ENCODE results near the gene AMZ2. TPM values are rescaled to one million over a fixed set of nuclear protein-coding genes. Genes with fewer than 3 reads are reported as not detected.
A peak's percentile ranks its signal among the peaks of the same experiment; 100 is the strongest.
"Not testable (repeated sequence)": the region's sequence is repeated elsewhere in the genome, so short reads cannot be mapped to it uniquely, and the experiment has no call there.

The AMZ2 gene
- total and polyA plus RNA-seq, 3 donors from 2014 or later, result 143 to 457 (median 201) TPM

DNA sequence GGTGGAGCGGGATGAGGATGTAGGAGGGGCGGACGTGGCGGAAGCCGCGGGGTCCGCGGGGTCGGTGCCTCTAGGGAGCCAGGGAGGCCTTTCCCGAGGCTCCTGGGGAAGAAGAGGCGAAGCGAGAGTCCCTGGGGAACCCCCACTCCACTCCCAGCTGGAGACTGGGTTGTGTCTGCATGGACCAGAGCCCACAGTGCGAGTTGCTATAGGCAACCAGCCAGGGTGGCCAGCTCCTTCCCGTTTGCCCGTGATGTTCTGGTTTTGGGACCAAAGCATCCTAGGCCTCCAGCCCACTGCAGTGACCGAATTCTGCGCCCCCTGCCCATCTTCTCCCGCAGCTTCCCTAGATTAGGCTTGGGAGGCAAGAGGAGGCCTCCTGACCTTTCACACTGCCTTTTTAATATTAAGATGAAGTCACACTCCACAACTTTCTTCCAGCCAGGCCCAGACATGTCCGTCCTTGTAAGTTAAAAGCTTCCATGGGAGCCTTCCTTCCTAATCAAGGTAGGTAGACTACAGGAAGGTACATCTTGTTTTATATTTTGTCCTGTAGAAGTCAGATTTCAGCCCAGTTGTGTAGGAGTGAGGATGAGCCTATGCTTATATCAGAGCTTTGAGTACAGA, 469 bp downstream of the AMZ2 start:
- intact Hi-C loops (cut with DNase I; ENCODE audit: low total_unique reads), result no loop called here
- 2% methylated on average over 6 to 19 of the region's 19 CpGs for WGBS, 2 donors
- peak; percentile 68 for DNase-seq

GRCh38 chr17:68248891-68249290, 1.0 kb downstream of the AMZ2 start:
- Histone ChIP-seq H3K36me3 (ENCODE audit: low read depth, missing control alignments) (no peaks in the 10 kb centered on the region), H3K4me3 (no peak overlapping the region), H3K4me1 (peaks cover 14% of the 10 kb centered on the region), H3K27ac (peak overlapping the region; percentile 94 to 98), H3K9me3 (no peaks in the 10 kb centered on the region), H3K27me3 (no peaks in the 10 kb centered on the region)
- DNase-seq, result no peak
- no peak for TF ChIP-seq CTCF (IDR thresholded peaks at IDR 0.05)
- no peak for TF ChIP-seq POLR2A (IDR thresholded peaks at IDR 0.05)
- intact Hi-C loops (cut with DNase I; ENCODE audit: low total_unique reads), result no loop called here
- WGBS, 2 donors, result 45 to 54% methylated on average over 5 of the region's 5 CpGs

More for the DNA sequence above, 469 bp downstream of the AMZ2 start:
- peak overlapping the region; percentile 86 to 92 for H3K4me3 ChIP-seq
- H3K9me3 ChIP-seq, result no peaks in the 10 kb centered on the region
- TF ChIP-seq POLR2A (IDR thresholded peaks at IDR 0.05) (no peak), CTCF (IDR thresholded peaks at IDR 0.05) (no peak)
- H3K36me3 ChIP-seq (ENCODE audit: low read depth, missing control alignments), result no peaks in the 10 kb centered on the region
- peak overlapping the region; percentile 94 to 98 for H3K27ac ChIP-seq
- peaks cover 14% of the 10 kb centered on the region for H3K4me1 ChIP-seq
- H3K27me3 ChIP-seq, result no peaks in the 10 kb centered on the region

DNA sequence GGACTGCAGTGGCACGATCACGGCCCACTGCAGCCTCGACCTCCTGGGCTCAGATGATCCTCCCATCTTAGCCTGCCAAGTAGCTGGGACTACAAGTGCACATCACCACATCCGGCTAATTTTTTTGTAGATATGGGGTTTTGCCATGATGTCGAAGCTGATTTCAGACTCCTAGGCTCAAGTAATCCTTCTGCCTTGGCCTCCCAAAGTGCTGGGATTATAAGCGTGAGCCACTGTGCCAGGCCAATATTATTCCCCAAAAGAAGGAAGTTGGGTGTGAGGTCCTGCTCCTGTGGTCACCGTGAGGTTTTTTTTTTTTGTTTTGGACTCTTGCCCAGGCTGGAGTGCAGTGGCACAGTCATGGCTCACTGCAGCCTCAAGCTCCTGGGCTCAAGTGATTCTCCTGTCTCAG, 1.5 kb downstream of the AMZ2 start:
- intact Hi-C loops (cut with DNase I; ENCODE audit: low total_unique reads), result no loop called here
- Histone ChIP-seq H3K4me3 (no peak overlapping the region), H3K9me3 (no peaks in the 10 kb centered on the region), H3K4me1 (peaks cover 14% of the 10 kb centered on the region), H3K27me3 (no peaks in the 10 kb centered on the region), H3K36me3 (ENCODE audit: low read depth, missing control alignments) (no peaks in the 10 kb centered on the region), H3K27ac (peak overlapping the region; percentile 28 to 43)
- no peak for DNase-seq
- TF ChIP-seq CTCF (IDR thresholded peaks at IDR 0.05), result no peak
- TF ChIP-seq POLR2A (IDR thresholded peaks at IDR 0.05), result no peak
- WGBS, 2 donors, result 36 to 41% methylated on average over 7 of the region's 7 CpGs

DNA sequence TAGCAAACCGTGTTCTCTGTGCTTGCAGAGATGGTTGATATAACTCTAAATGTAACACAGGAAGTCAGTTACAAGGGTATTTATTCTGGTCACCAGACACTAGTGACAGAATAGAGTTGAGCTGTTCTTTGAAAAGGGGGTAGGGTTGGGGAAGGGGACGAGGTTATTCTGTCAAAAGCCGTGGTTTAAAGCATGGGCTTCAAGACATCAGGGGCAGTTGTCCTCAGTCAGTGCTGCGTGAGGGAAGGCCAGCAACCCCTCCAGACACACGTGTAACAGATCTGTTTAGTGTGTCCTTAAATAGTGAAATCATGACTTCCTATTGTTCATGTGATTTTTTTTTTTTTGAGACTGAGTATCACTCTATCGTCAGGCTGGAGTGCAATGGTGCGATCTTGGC, 5.6 kb downstream of the AMZ2 start:
- 90 to 92% methylated on average over 7 of the region's 7 CpGs for WGBS, 2 donors

DNA sequence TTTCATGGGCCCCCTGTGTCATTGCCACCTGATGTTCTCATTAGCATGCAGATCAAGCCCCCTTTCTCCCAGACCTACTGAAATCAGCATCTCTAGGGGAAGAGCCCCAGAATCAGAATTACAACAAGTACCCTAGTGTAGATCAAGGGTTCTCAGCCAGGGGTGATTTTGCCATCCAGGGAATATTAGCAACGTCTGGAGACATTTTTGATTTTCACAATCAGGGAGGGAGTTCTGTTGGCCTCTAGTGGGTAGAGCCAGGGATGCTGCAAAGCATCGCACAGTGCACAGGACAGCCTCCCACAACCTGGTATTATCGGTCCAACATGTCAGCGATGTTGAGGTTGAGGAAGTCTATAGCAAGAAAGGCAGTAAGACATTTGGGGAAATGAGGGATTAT, 7.3 kb downstream of the AMZ2 start:
- WGBS, 2 donors, result 85 to 86% methylated on average over 4 of the region's 4 CpGs
- Histone ChIP-seq H3K4me3 (no peak overlapping the region), H3K27me3 (no peaks in the 10 kb centered on the region), H3K27ac (no peak overlapping the region), H3K36me3 (ENCODE audit: low read depth, missing control alignments) (no peaks in the 10 kb centered on the region), H3K9me3 (no peaks in the 10 kb centered on the region), H3K4me1 (peaks cover 5% of the 10 kb centered on the region)
- intact Hi-C loops (cut with DNase I; ENCODE audit: low total_unique reads), result no loop called here
- TF ChIP-seq CTCF (IDR thresholded peaks at IDR 0.05) (no peak), POLR2A (IDR thresholded peaks at IDR 0.05) (no peak)
- no peak for DNase-seq

More for the DNA sequence above, 5.6 kb downstream of the AMZ2 start:
- H3K27ac ChIP-seq; H3K27me3 ChIP-seq; intact Hi-C loops (cut with DNase I; ENCODE audit: low total_unique reads); DNase-seq; H3K9me3 ChIP-seq; H3K4me3 ChIP-seq; H3K36me3 ChIP-seq (ENCODE audit: low read depth, missing control alignments): not testable (repeated sequence)
- H3K4me1 ChIP-seq, result peaks cover 14% of the 10 kb centered on the region

Data from testis (tissue), 3 donors.